AG04449 (cell line): ENCODE results near the gene FNDC11.

ENCODE experiments used
- CTCF ChIA-PET: fragments of 350-600 bp; formaldehyde crosslinking; extraction: SDS; loops from one replicate; lab custom pipeline; 2021; ENCODE audit warnings: antibody characterized with exemption; lab: Yijun Ruan, JAX
- POLR2A ChIA-PET: fragments of 400-600, 350-600 bp; formaldehyde crosslinking; extraction: SDS; loops from one replicate; lab custom pipeline; 2020; ENCODE audit warnings: antibody characterized with exemption, inconsistent platforms; lab: Yijun Ruan, JAX
- DNase-seq: peaks from one replicate; pipeline ENCODE4 v3.0.0-alpha.2; 2010; ENCODE audit warnings: low read depth, low spot score
- H3K4me3 ChIP-seq: 2 replicates; pipeline ENCODE4 v1.5.1; 2011; ENCODE audit warnings: low read depth, mild to moderate bottlenecking, control low read depth, low read length
- CTCF ChIP-seq: IDR thresholded peaks from one replicate; pipeline ENCODE4 v1.5.1; 2011; ENCODE audit warnings: mild to moderate bottlenecking, moderate library complexity, low read length, control low read depth, inconsistent platforms; ENCODE audit not compliant: insufficient read depth; ENCODE audit errors: missing control alignments

FNDC11 gene

GRCh38 chr20:63591147-63591533, 37.2 kb downstream of the FNDC11 start:
- TF ChIP-seq CTCF = no peak
- ChIA-PET POLR2A (no interaction called here), CTCF (no interaction called here)
- no peak for DNase-seq
- no peak overlapping the region for H3K4me3 ChIP-seq

- ChIA-PET POLR2A (no interaction called here), CTCF (no interaction called here)
- TF ChIP-seq CTCF = no peak
- H3K4me3 ChIP-seq = no peak overlapping the region
- DNase-seq = no peak
Observed at GRCh38 chr20:63591786-63592355, 37.9 kb downstream of the FNDC11 start.

- POLR2A ChIA-PET = no interaction called here
- no peak for DNase-seq
- no peak overlapping the region for H3K4me3 ChIP-seq
- CTCF ChIA-PET = no interaction called here
- TF ChIP-seq CTCF = no peak
Observed at GRCh38 chr20:63592661-63593060, 38.7 kb downstream of the FNDC11 start.

- TF ChIP-seq CTCF = no peak
- H3K4me3 ChIP-seq = no peak overlapping the region
- POLR2A ChIA-PET = no interaction called here
- no peak for DNase-seq
- CTCF ChIA-PET = no interaction called here
Observed at GRCh38 chr20:63594043-63594561, 40.1 kb downstream of the FNDC11 start.

- DNase-seq = no peak
- ChIA-PET CTCF (no interaction called here), POLR2A (no interaction called here)
- no peak for TF ChIP-seq CTCF
- no peak overlapping the region for H3K4me3 ChIP-seq
Observed at GRCh38 chr20:63595416-63596127, 41.6 kb downstream of the FNDC11 start.

GRCh38 chr20:63596423-63596822, 42.5 kb downstream of the FNDC11 start:
- TF ChIP-seq CTCF = no peak
- ChIA-PET CTCF (no interaction called here), POLR2A (no interaction called here)
- DNase-seq = no peak
- no peak overlapping the region for H3K4me3 ChIP-seq
